A549 (cell line): ENCODE results near the gene CBR1. TPM values are rescaled to one million over a fixed set of nuclear protein-coding genes. Genes with fewer than 3 reads are reported as not detected.
"Not testable (repeated sequence)": the region's sequence is repeated elsewhere in the genome, so short reads cannot be mapped to it uniquely, and the experiment has no call there.

Experiments used
- ATAC-seq, 2 experiments: fragments of 200-7000 bp in 1 of 2; fragments of >200 bp in 1 of 2; cut with Nextera tagmentation in 1 of 2; cut with Tn5 transposase in 1 of 2; 3 replicates each; pipeline versions ENCODE4 v1.8.0 to v1.9.1; 2018 to 2020; ENCODE audit warnings: mild to moderate bottlenecking in 1 of 2, moderate library complexity in 1 of 2
- CTCF ChIA-PET: fragments of 300-600 bp; sonication (Branson Sonifier 250); formaldehyde crosslinking; extraction: SDS; loops from one replicate; lab custom pipeline; 2021; ENCODE audit warnings: antibody characterized with exemption, inconsistent platforms; lab: Yijun Ruan, JAX
- POLR2A ChIA-PET: fragments of 350-600 bp; formaldehyde crosslinking; extraction: SDS; loops from one replicate; lab custom pipeline; 2021; ENCODE audit warnings: antibody characterized with exemption, inconsistent platforms; lab: Yijun Ruan, JAX
- DNase-seq, 2 experiments: peaks; one replicate each; pipeline versions ENCODE4 v3.0.0 to v3.0.0-alpha.2; 2011 to 2016; ENCODE audit warnings: low read depth in 1 of 2, low spot score in 1 of 2
- FAIRE-seq: peaks from 2 replicates; lab custom pipeline; 2011; peaks lifted over from hg19 to GRCh38; lab: Jason Lieb, UNC
- H3K27ac ChIP-seq, 2 experiments: fragments of >200 bp; sonication (Bioruptor Twin); formaldehyde crosslinking; 3 replicates each; pipeline ENCODE4 v1.5.1; 2016 to 2017
- H3K4me1 ChIP-seq: fragments of >200 bp; sonication (Bioruptor Twin); formaldehyde crosslinking; 3 replicates; pipeline ENCODE4 v1.6.1; 2016
- H3K4me2 ChIP-seq: fragments of >200 bp; sonication (Bioruptor Twin); formaldehyde crosslinking; 3 replicates; pipeline ENCODE4 v1.6.1; 2016
- H3K4me3 ChIP-seq: fragments of >200 bp; sonication (Bioruptor Twin); formaldehyde crosslinking; 3 replicates; pipeline ENCODE4 v1.5.1; 2016
- H3K9me3 ChIP-seq: fragments of >200 bp; sonication (Bioruptor Twin); formaldehyde crosslinking; 3 replicates; pipeline ENCODE4 v1.6.1; 2016
- CBX2 ChIP-seq: fragments of 200-600 bp; sonication (generic); IDR thresholded peaks from 2 replicates; pipeline ENCODE4 v1.6.1; 2016; ENCODE audit warnings: low read depth, mild to moderate bottlenecking, borderline replicate concordance
- CHD4 ChIP-seq: fragments of 200-600 bp; sonication (generic); IDR thresholded peaks from 2 replicates; pipeline ENCODE4 v1.6.1; 2016; ENCODE audit warnings: antibody characterized with exemption, mild to moderate bottlenecking, borderline replicate concordance
- EHF ChIP-seq: fragments of 250-450 bp; sonication (Bioruptor Pico); IDR thresholded peaks from 2 replicates; pipeline ENCODE4 v1.5.0; 2020; ENCODE audit warnings: mild to moderate bottlenecking
- ESRRA ChIP-seq: fragments of 150-350 bp; IDR thresholded peaks from 2 replicates; pipeline ENCODE4 v1.6.1; 2014; ENCODE audit warnings: mild to moderate bottlenecking, low read length, borderline replicate concordance
- FOSL2 ChIP-seq, 2 experiments: fragments of 450-650 bp in 1 of 2; fragments of >200 bp in 1 of 2; sonication (Bioruptor Twin) in 1 of 2; formaldehyde crosslinking; IDR thresholded peaks; 2 replicates each; pipeline versions ENCODE4 v1.5.0 to v1.6.1; 2016 to 2020; ENCODE audit warnings: mild to moderate bottlenecking in 1 of 2, moderate library complexity in 1 of 2
- FOXS1 ChIP-seq: fragments of 250-450 bp; sonication (Bioruptor Pico); IDR thresholded peaks from 2 replicates; pipeline ENCODE4 v1.5.0; 2020; ENCODE audit warnings: mild to moderate bottlenecking, moderate library complexity
- HEYL ChIP-seq: fragments of 250-450 bp; sonication (Bioruptor Pico); IDR thresholded peaks from 2 replicates; pipeline ENCODE4 v1.8.0; 2021; ENCODE audit warnings: mild to moderate bottlenecking, moderate library complexity
- HMGXB4 ChIP-seq: fragments of 250-450 bp; sonication (Bioruptor Pico); IDR thresholded peaks from 2 replicates; pipeline ENCODE4 v1.5.0; 2021; ENCODE audit warnings: mild to moderate bottlenecking, moderate library complexity, borderline replicate concordance
- HOXA7 ChIP-seq: fragments of 250-450 bp; sonication (Bioruptor Pico); IDR thresholded peaks from 2 replicates; pipeline ENCODE4 v1.5.0; 2020; ENCODE audit warnings: mild to moderate bottlenecking, moderate library complexity
- MAFK ChIP-seq: fragments of 450-650 bp; IDR thresholded peaks from 2 replicates; pipeline ENCODE4 v1.6.1; 2014; ENCODE audit not compliant: partially characterized antibody
- NFE2L2 ChIP-seq: fragments of 150-350 bp; conservative IDR thresholded peaks from 2 replicates; pipeline ENCODE4 v1.6.1; 2014; ENCODE audit warnings: low read length
- NR3C1 ChIP-seq: fragments of >200 bp; sonication (Bioruptor Twin); formaldehyde crosslinking; IDR thresholded peaks from 3 replicates; pipeline ENCODE4 v1.6.1; 2017
- RARB ChIP-seq: fragments of 250-450 bp; sonication (Bioruptor Pico); IDR thresholded peaks from 2 replicates; pipeline ENCODE4 v1.8.0; 2021; ENCODE audit warnings: mild to moderate bottlenecking, moderate library complexity
- RCOR1 ChIP-seq: fragments of 150-350 bp; IDR thresholded peaks from 2 replicates; pipeline ENCODE4 v1.6.1; 2014; ENCODE audit warnings: antibody characterized with exemption, low read length, low read depth
- RFX5 ChIP-seq: fragments of 450-650 bp; IDR thresholded peaks from 2 replicates; pipeline ENCODE4 v1.7.1; 2014; ENCODE audit warnings: antibody characterized with exemption, mild to moderate bottlenecking, moderate library complexity
- RNF2 ChIP-seq: fragments of 200-600 bp; sonication (generic); IDR thresholded peaks from 2 replicates; pipeline ENCODE4 v1.6.1; 2016; ENCODE audit warnings: low read depth, mild to moderate bottlenecking, antibody characterized with exemption, moderate library complexity, borderline replicate concordance
- ZNF302 ChIP-seq: fragments of 250-450 bp; sonication (Bioruptor Pico); IDR thresholded peaks from 2 replicates; pipeline ENCODE4 v1.9.0; 2021; ENCODE audit warnings: inconsistent platforms, mild to moderate bottlenecking, moderate library complexity
- ZSCAN20 ChIP-seq: fragments of 250-450 bp; sonication (Bioruptor Pico); IDR thresholded peaks from 2 replicates; pipeline ENCODE4 v1.8.0; 2022; ENCODE audit warnings: mild to moderate bottlenecking, moderate library complexity
- WGBS: methylation state at CpG from one replicate; pipeline ENCODE4 v1.1.6; 2017; ENCODE audit errors: missing lambda C conversion rate; 5-methylcytosine and 5-hydroxymethylcytosine counted together
- polyA plus RNA-seq, 4 experiments: library from polyadenylated mRNA; depleted of rRNA in 3 of 4; stranded (reverse); fragments of >200 nt; fragmentation: RNase III in 1 of 4; extraction: RNeasy Plus Mini Kit Qiagen cat#74134 plus additional on column Dnase treatment in 1 of 4; gene quantifications; 2 replicates in 3 of 4; 3 replicates in 1 of 4; pipeline ENCODE4 v1.2.3, GENCODE V29; 2011 to 2017
- TF ChIP-seq, protein P1 (sequence below): fragments of 450-650 bp; IDR thresholded peaks from 2 replicates; pipeline ENCODE4 v1.6.1; 2014; ENCODE audit warnings: antibody characterized with exemption
- TF ChIP-seq, protein P2 (sequence below): fragments of >200 bp; sonication (Bioruptor Twin); formaldehyde crosslinking; IDR thresholded peaks from 2 replicates; pipeline ENCODE4 v1.6.1; 2016

CBR1 gene
- polyA plus RNA-seq, 2 of the 4 experiments (the other 2 are of a cell fraction) = 165 to 208 TPM

GRCh38 chr21:36099000-36099399 is 29.2 kb downstream of the CBR1 start:
- ATAC-seq (no peak), FAIRE-seq (no peak), DNase-seq (no peak)
- Histone ChIP-seq H3K4me3 (no peak overlapping the region), H3K4me2 (no peak overlapping the region), H3K27ac (no peak overlapping the region), H3K4me1 (no peaks in the 10 kb centered on the region), H3K9me3 (no peaks in the 10 kb centered on the region)
- ChIA-PET CTCF (interaction anchor here (1.4 kb wide), 1 partner anchor 13 kb away, joined by 5 read pairs; no protein-coding TSS in a partner anchor), POLR2A (no interaction called here)
- no peak for TF ChIP-seq RNF2
- TF ChIP-seq, protein P1, sequence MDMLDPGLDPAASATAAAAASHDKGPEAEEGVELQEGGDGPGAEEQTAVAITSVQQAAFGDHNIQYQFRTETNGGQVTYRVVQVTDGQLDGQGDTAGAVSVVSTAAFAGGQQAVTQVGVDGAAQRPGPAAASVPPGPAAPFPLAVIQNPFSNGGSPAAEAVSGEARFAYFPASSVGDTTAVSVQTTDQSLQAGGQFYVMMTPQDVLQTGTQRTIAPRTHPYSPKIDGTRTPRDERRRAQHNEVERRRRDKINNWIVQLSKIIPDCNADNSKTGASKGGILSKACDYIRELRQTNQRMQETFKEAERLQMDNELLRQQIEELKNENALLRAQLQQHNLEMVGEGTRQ = no peak
- no peak for TF ChIP-seq RARB
- TF ChIP-seq RFX5 = no peak
- WGBS = 91% methylated on average over 3 of the region's 3 CpGs

DNA sequence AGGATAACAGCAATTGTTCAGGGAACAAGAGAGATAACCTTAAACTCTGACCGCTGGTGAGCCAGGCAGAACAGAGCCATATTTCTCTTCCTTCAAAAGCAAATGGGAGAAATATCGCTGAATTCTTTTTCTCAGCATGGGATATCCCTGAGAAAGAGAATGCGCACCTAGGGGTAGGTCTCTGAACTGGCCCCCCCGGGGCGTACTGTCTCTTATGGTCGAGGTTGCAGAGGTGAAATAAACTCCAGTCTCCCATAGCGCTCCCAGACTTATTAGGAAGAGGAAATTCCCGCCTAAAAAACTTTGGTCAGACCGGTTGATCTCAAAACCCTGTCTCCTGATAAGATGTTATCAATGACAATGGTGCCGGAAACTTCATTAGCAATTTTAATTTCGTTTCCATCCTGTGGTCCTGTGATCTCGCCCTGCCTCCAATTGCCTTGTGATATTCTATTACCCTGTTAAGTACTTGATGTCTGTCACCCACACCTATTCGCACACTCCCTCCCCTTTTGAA is 29.9 kb downstream of the CBR1 start:
- H3K9me3 ChIP-seq, DNase-seq, H3K4me1 ChIP-seq, H3K27ac ChIP-seq, ATAC-seq, H3K4me2 ChIP-seq, POLR2A ChIA-PET, H3K4me3 ChIP-seq, FAIRE-seq: not testable (repeated sequence)
- CTCF ChIA-PET = interaction anchor here (1.9 kb wide), 1 partner anchor 14 kb away, joined by 6 read pairs; no protein-coding TSS in a partner anchor
- 64% methylated on average over 13 of the region's 13 CpGs for WGBS

DNA sequence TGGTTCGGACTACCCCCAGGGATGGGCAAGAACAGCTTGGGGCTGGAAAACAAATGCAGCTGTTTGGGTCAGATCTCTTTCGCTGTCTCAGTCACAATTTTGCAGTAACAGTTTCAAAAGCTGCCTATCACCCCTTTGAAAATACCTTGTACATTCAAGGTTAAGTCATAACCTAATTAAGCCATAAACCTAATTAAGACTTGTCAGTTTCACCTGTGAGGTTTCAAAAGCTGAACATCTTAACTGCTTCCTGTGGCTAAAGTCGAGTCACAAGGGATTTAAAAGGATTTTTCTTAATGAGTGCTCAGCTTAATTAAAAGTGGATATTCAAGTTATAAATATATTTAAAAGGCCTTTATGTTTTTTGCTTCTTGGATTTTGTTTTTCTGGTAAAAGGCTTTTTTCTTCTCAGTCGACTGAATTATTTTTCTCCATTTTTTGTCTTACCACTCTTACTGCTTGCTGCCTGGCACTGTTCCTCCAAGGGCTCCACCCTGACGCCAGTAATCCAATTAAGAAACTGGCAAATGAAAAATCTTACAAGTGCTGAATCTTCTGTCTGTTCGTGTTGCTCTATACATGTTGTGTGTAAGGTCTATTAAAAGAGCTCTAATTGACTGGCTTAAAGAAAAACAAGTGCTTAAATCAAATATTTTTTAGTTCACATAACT is 31.3 kb downstream of the CBR1 start:
- H3K27ac ChIP-seq = no peak overlapping the region
- FAIRE-seq (no peak), ATAC-seq (no peak)
- no peaks in the 10 kb centered on the region for H3K9me3 ChIP-seq
- WGBS = 54% methylated on average over 6 of the region's 6 CpGs
- H3K4me2 ChIP-seq = no peak overlapping the region
- CTCF ChIA-PET = interaction anchor here (0.7 to 1.9 kb wide), 5 partner anchors 11 to 72 kb away, joined by 3 to 6 read pairs (median 3); no protein-coding TSS in a partner anchor
- no peaks in the 10 kb centered on the region for H3K4me1 ChIP-seq
- TF ChIP-seq FOSL2 (IDR thresholded peaks at IDR 0.05) (no peak), FOSL2 (CRISPR knock-in tag; IDR thresholded peaks at IDR 0.05) (no peak), EHF (CRISPR knock-in tag) (no peak), NR3C1 (no peak), ZSCAN20 (CRISPR knock-in tag) (no peak), RCOR1 (no peak), RNF2 (no peak), HEYL (CRISPR knock-in tag) (no peak), CHD4 (no peak)
- TF ChIP-seq, all 56 proteins: peak for 0
- POLR2A ChIA-PET = no interaction called here
- H3K4me3 ChIP-seq = no peak overlapping the region
- DNase-seq = no peak

DNA sequence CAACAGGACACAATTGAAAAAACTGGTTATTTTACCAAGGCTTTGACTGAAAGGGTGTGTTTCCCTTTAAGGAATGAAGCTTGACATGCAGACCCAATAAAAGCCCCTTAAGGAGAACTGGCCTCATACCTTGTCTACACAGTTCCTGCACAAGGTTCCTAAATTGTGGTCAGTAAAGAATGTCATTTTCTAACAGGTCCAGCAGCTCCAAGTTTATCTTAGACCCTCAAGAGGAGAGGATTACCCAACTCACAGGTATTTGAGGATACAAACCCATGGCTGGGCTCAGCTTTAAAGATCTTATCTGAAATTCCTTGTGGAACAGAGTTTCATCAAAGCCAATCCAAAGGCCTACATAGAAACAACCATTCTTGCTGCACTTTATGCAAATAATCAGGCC is 33.6 kb downstream of the CBR1 start:
- ATAC-seq (no peak), FAIRE-seq (no peak), DNase-seq (no peak)
- no peak overlapping the region for H3K4me3 ChIP-seq
- H3K4me1 ChIP-seq = no peaks in the 10 kb centered on the region
- no peaks in the 10 kb centered on the region for H3K9me3 ChIP-seq
- TF ChIP-seq HMGXB4 (no peak), RCOR1 (no peak), MAFK (no peak), ESRRA (no peak), FOXS1 (CRISPR knock-in tag) (no peak), CBX2 (no peak), NFE2L2 (no peak), ZNF302 (no peak), HOXA7 (CRISPR knock-in tag) (no peak)
- TF ChIP-seq, protein P2, sequence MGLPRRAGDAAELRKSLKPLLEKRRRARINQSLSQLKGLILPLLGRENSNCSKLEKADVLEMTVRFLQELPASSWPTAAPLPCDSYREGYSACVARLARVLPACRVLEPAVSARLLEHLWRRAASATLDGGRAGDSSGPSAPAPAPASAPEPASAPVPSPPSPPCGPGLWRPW = no peak
- POLR2A ChIA-PET = interaction anchor here (0.6 kb wide), 1 partner anchor 9 kb away, joined by 3 read pairs; no protein-coding TSS in a partner anchor
- CTCF ChIA-PET = interaction anchor here (0.8 kb wide), 1 partner anchor 22 kb away, joined by 4 read pairs; no protein-coding TSS in a partner anchor
- no peak overlapping the region for H3K4me2 ChIP-seq
- no peak overlapping the region for H3K27ac ChIP-seq
